Measurements from ENCODE around the gene ARID1B.

The ARID1B gene

GRCh38 chr6:157187182-157188083 is 410.3 kb downstream of the ARID1B start:
- Histone ChIP-seq H3K27me3 (replicated peaks; ENCODE audit: control insufficient read depth, insufficient read depth, low read length) (no peaks in the 10 kb centered on the region), H3K4me1 (ENCODE audit: control insufficient read depth, insufficient read depth, low read length) (no peaks in the 10 kb centered on the region), H3K9ac (ENCODE audit: low read length) (no peak overlapping the region), H3K4me3 (ENCODE audit: low read length) (no peak overlapping the region), H3K9me3 (ENCODE audit: control insufficient read depth, low read length) (no peaks in the 10 kb centered on the region), H3K36me3 (ENCODE audit: control insufficient read depth, insufficient read depth, low read length, severe bottlenecking) (peaks cover 70% of the 10 kb centered on the region)
- no peak for DNase-seq (ENCODE audit: low read depth)

GRCh38 chr6:157188213-157188612 is 411.0 kb downstream of the ARID1B start:
- H3K9ac ChIP-seq (ENCODE audit: low read length), result no peak overlapping the region
- H3K4me3 ChIP-seq (ENCODE audit: low read length), result no peak overlapping the region
- no peaks in the 10 kb centered on the region for H3K27me3 ChIP-seq (replicated peaks; ENCODE audit: control insufficient read depth, insufficient read depth, low read length)
- no peak for DNase-seq (ENCODE audit: low read depth)
- H3K9me3 ChIP-seq (ENCODE audit: control insufficient read depth, low read length), result no peaks in the 10 kb centered on the region
- H3K36me3 ChIP-seq (ENCODE audit: control insufficient read depth, insufficient read depth, low read length, severe bottlenecking), result peaks cover 70% of the 10 kb centered on the region
- no peaks in the 10 kb centered on the region for H3K4me1 ChIP-seq (ENCODE audit: control insufficient read depth, insufficient read depth, low read length)

- DNase-seq (ENCODE audit: low read depth), result no peak
- Histone ChIP-seq H3K4me3 (ENCODE audit: low read length) (no peak overlapping the region), H3K36me3 (ENCODE audit: control insufficient read depth, insufficient read depth, low read length, severe bottlenecking) (peaks cover 79% of the 10 kb centered on the region), H3K9ac (ENCODE audit: low read length) (no peak overlapping the region), H3K9me3 (ENCODE audit: control insufficient read depth, low read length) (no peaks in the 10 kb centered on the region), H3K4me1 (ENCODE audit: control insufficient read depth, insufficient read depth, low read length) (peaks cover 4% of the 10 kb centered on the region), H3K27me3 (replicated peaks; ENCODE audit: control insufficient read depth, insufficient read depth, low read length) (no peaks in the 10 kb centered on the region)
These were observed 416.3 kb downstream of the ARID1B start for GRCh38 chr6:157193443-157193996.

DNA sequence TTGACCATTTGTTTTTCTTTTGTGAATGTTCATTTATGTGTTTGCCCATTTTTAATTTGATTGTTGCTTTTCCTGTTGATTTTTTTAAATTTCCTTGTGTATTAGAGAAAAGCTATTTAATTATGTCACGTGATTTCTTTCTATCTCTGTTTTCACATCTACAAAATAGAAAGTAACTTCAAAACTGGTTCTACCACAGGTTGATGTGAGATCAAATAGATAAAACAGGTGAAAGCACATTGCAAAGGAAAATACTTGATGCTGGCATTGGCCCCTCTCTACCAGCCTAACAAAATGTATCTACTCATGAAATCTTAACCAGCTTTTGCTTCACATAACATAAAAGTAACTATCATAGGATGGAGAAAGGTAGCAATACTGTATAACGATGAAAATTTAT is 416.9 kb downstream of the ARID1B start:
- no peak for DNase-seq (ENCODE audit: low read depth)
- no peak overlapping the region for H3K4me3 ChIP-seq (ENCODE audit: low read length)
- no peak overlapping the region for H3K9ac ChIP-seq (ENCODE audit: low read length)
- peaks cover 5% of the 10 kb centered on the region for H3K4me1 ChIP-seq (ENCODE audit: control insufficient read depth, insufficient read depth, low read length)
- H3K27me3 ChIP-seq (replicated peaks; ENCODE audit: control insufficient read depth, insufficient read depth, low read length), result no peaks in the 10 kb centered on the region
- H3K36me3 ChIP-seq (ENCODE audit: control insufficient read depth, insufficient read depth, low read length, severe bottlenecking), result peaks cover 77% of the 10 kb centered on the region
- H3K9me3 ChIP-seq (ENCODE audit: control insufficient read depth, low read length), result no peaks in the 10 kb centered on the region

GRCh38 chr6:157194643-157195042 is 417.5 kb downstream of the ARID1B start:
- no peak overlapping the region for H3K4me3 ChIP-seq (ENCODE audit: low read length)
- DNase-seq (ENCODE audit: low read depth), result peak; percentile 19
- H3K9ac ChIP-seq (ENCODE audit: low read length), result no peak overlapping the region
- no peaks in the 10 kb centered on the region for H3K27me3 ChIP-seq (replicated peaks; ENCODE audit: control insufficient read depth, insufficient read depth, low read length)
- H3K36me3 ChIP-seq (ENCODE audit: control insufficient read depth, insufficient read depth, low read length, severe bottlenecking), result peaks cover 72% of the 10 kb centered on the region
- peaks cover 5% of the 10 kb centered on the region for H3K4me1 ChIP-seq (ENCODE audit: control insufficient read depth, insufficient read depth, low read length)
- H3K9me3 ChIP-seq (ENCODE audit: control insufficient read depth, low read length), result no peaks in the 10 kb centered on the region

- Histone ChIP-seq H3K4me1 (ENCODE audit: control insufficient read depth, insufficient read depth, low read length) (peaks cover 5% of the 10 kb centered on the region), H3K27me3 (replicated peaks; ENCODE audit: control insufficient read depth, insufficient read depth, low read length) (no peaks in the 10 kb centered on the region), H3K9me3 (ENCODE audit: control insufficient read depth, low read length) (no peaks in the 10 kb centered on the region), H3K36me3 (ENCODE audit: control insufficient read depth, insufficient read depth, low read length, severe bottlenecking) (peaks cover 71% of the 10 kb centered on the region), H3K4me3 (ENCODE audit: low read length) (no peak overlapping the region), H3K9ac (ENCODE audit: low read length) (no peak overlapping the region)
- no peak for DNase-seq (ENCODE audit: low read depth)
These were observed 419.2 kb downstream of the ARID1B start for GRCh38 chr6:157196391-157196790.

DNA sequence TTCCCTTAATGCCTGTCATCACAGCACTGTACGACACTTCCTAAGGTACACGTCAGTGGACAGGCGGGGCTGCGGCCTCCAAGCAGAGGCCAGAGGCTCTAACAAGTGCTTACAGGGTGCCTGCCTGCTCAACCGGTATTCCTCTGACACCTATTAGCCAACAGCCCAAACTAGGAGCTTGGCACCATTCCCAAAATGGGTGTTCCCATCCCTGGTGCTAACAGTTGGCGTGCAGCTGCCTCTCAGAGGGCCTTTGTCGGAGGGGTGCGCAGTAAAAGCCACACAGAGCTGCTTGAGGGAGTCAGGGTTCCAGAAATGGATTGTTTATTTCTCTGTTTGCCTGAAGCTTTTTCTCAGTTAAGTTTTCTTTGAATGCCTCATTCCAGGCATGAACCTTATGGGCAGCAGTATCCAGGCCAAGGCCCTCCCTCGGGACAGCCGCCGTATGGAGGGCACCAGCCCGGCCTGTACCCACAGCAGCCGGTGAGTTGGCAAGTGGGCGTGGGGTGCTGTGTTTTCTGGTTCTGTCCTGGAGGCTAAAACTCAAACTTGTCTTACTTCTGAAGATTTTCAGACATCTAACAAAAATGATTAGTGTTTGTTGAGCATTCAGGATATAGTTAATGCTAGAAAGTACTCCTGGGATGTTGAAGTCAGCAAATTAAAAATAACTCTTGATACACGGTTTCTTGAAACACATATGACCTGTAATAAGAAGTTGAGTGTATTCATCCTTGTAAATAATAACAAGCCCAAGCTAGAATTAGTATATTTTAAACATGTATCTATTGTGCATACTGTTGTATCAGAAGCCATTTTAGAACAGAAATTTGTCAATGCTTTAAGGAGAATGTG is 421.5 kb downstream of the ARID1B start:
- DNase-seq (ENCODE audit: low read depth), result no peak
- peaks cover 5% of the 10 kb centered on the region for H3K4me1 ChIP-seq (ENCODE audit: control insufficient read depth, insufficient read depth, low read length)
- H3K27me3 ChIP-seq (replicated peaks; ENCODE audit: control insufficient read depth, insufficient read depth, low read length), result no peaks in the 10 kb centered on the region
- no peak overlapping the region for H3K9ac ChIP-seq (ENCODE audit: low read length)
- H3K36me3 ChIP-seq (ENCODE audit: control insufficient read depth, insufficient read depth, low read length, severe bottlenecking), result peaks cover 73% of the 10 kb centered on the region
- no peak overlapping the region for H3K4me3 ChIP-seq (ENCODE audit: low read length)
- H3K9me3 ChIP-seq (ENCODE audit: control insufficient read depth, low read length), result no peaks in the 10 kb centered on the region

GRCh38 chr6:157200117-157200516 is 422.9 kb downstream of the ARID1B start:
- no peak overlapping the region for H3K4me3 ChIP-seq (ENCODE audit: low read length)
- H3K9me3 ChIP-seq (ENCODE audit: control insufficient read depth, low read length), result no peaks in the 10 kb centered on the region
- H3K4me1 ChIP-seq (ENCODE audit: control insufficient read depth, insufficient read depth, low read length), result peaks cover 5% of the 10 kb centered on the region
- no peak overlapping the region for H3K9ac ChIP-seq (ENCODE audit: low read length)
- no peaks in the 10 kb centered on the region for H3K27me3 ChIP-seq (replicated peaks; ENCODE audit: control insufficient read depth, insufficient read depth, low read length)
- DNase-seq (ENCODE audit: low read depth), result no peak
- peaks cover 73% of the 10 kb centered on the region for H3K36me3 ChIP-seq (ENCODE audit: control insufficient read depth, insufficient read depth, low read length, severe bottlenecking)

- peaks cover 72% of the 10 kb centered on the region for H3K36me3 ChIP-seq (ENCODE audit: control insufficient read depth, insufficient read depth, low read length, severe bottlenecking)
- H3K4me3 ChIP-seq (ENCODE audit: low read length), result no peak overlapping the region
- H3K4me1 ChIP-seq (ENCODE audit: control insufficient read depth, insufficient read depth, low read length), result peaks cover 5% of the 10 kb centered on the region
- no peak overlapping the region for H3K9ac ChIP-seq (ENCODE audit: low read length)
- no peak for DNase-seq (ENCODE audit: low read depth)
- H3K9me3 ChIP-seq (ENCODE audit: control insufficient read depth, low read length), result no peaks in the 10 kb centered on the region
- H3K27me3 ChIP-seq (replicated peaks; ENCODE audit: control insufficient read depth, insufficient read depth, low read length), result no peaks in the 10 kb centered on the region
These were observed 423.4 kb downstream of the ARID1B start for GRCh38 chr6:157200611-157201010.

GRCh38 chr6:157201083-157201482 is 423.9 kb downstream of the ARID1B start:
- Histone ChIP-seq H3K36me3 (ENCODE audit: control insufficient read depth, insufficient read depth, low read length, severe bottlenecking) (peaks cover 73% of the 10 kb centered on the region), H3K9ac (ENCODE audit: low read length) (no peak overlapping the region), H3K27me3 (replicated peaks; ENCODE audit: control insufficient read depth, insufficient read depth, low read length) (no peaks in the 10 kb centered on the region), H3K4me3 (ENCODE audit: low read length) (no peak overlapping the region), H3K4me1 (ENCODE audit: control insufficient read depth, insufficient read depth, low read length) (peaks cover 5% of the 10 kb centered on the region), H3K9me3 (ENCODE audit: control insufficient read depth, low read length) (no peaks in the 10 kb centered on the region)
- no peak for DNase-seq (ENCODE audit: low read depth)

GRCh38 chr6:157203312-157203744 is 426.1 kb downstream of the ARID1B start:
- Histone ChIP-seq H3K36me3 (ENCODE audit: control insufficient read depth, insufficient read depth, low read length, severe bottlenecking) (peaks cover 72% of the 10 kb centered on the region), H3K9me3 (ENCODE audit: control insufficient read depth, low read length) (no peaks in the 10 kb centered on the region), H3K4me1 (ENCODE audit: control insufficient read depth, insufficient read depth, low read length) (peaks cover 3% of the 10 kb centered on the region), H3K9ac (ENCODE audit: low read length) (no peak overlapping the region), H3K4me3 (ENCODE audit: low read length) (no peak overlapping the region), H3K27me3 (replicated peaks; ENCODE audit: control insufficient read depth, insufficient read depth, low read length) (no peaks in the 10 kb centered on the region)
- DNase-seq (ENCODE audit: low read depth), result no peak
